GF-D8 (cell line): Measurements from ENCODE around the gene BABAM1.
"Not testable (repeated sequence)": the region's sequence is repeated elsewhere in the genome, so short reads cannot be mapped to it uniquely, and the experiment has no call there.

Experiments
- DNase-seq: peaks from one replicate; lab custom pipeline; 2025; lab: John Stamatoyannopoulos, UW

The BABAM1 gene

DNA sequence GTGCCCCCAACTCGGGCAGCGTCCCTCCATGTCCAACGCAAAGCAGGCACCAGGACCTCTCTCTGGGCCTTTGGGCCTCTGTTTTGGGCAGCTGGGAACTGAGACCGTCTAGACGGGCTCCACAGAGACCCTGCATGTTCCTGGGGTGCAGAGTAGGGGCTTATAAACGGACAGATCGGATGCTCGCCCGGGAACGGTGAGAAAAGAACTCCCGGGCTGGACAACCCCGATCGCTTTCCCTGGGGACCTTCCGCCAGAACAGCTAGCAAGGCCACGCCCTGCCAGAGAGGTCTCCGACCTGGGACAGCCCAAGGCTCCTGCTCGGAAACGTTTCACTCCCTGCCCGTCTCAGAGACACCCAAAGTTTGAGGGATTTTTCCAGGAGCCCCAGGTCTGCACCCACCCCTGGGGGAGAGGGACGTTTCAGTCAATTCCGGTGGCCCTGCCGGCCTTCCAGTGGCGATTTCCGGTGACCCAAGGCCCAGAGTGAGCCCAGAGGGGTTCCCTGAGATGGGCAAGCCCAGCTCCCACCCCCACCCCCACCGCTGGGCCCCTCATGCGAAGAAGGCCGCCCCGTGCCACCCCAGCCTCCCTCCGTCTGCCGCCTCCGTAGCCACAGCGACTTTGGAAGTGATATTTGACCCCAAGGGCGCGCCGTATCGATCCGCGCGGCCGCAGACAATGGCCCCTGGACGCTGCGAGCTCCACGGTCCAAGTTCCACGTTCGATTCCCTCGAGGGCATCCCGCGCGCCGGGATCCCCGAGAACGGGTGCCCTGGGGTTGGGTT, 23.2 kb upstream of the BABAM1 start:
- no peak for DNase-seq

DNA sequence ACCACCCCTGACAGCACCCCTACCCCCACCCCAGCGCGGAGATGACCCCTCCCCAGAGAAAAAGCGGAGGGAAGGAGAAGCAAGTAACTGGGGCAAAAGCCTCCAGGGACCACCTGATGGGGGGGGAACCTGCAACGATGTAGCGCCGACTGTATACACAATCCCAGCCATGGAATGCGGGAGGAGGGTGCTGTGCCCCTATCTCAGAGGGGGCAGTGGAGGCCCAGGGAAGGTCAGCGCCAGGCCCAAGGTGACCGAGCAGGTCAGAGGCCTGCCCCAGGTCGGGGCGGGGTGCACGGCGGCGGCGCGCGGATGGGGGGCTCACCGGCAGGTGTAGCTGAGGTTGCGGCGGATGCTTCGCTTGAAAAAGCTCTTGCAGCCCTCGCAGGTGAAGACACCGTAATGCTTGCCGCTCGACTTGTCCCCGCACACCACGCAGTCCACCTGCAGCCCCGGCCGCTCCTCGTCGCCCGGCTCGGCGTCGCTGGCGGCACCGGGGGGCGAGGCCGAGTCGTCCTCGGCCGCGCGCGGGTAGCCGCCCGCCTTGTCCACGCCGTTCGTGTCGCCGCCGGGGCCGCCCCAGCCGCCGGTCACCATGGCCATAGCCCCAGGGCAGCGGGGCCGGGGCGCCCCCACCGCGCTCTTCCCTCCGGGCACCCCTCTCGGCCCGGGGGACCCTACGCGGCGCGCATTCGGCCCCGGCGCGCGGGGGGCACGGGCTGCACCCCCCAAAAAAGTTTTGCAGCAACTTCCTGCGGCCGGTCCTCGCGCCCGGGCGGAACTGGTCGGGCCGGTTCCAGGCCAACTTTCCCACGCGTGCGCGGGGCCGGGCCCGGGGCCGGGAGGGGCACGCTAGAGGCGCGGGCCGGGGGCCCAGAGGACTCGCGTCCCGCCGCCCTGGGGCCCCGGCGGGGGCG, 22.4 kb upstream of the BABAM1 start:
- DNase-seq = no peak

DNA sequence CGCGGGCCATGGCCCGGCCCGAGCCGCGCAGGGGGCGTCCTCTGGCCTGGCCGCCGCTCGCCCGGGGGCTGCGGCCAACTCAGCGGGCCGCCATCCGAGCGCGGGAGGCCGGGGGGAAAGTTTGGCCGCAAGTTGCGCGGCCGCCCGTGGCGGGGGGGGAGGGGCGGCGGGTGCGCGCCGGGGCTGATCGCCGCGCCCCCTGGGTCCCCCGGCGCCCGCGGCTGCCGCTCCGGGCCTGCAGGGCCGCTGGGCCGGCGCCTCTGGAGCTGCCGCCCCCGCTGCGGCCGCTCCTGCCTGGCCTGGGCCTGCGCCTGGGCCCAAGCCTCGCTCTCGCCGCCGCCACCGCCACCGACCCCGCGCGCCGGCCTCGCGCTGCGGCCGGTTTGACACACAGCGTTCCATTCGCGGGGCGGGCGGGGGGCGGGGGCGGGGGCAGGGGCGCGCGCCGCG, 21.7 kb upstream of the BABAM1 start, which contains the start of gene NR2F6:
Gene NR2F6, minus strand, starts transcription at position 385 of the 450 bp plus-strand sequence. CDS start 699 bp downstream, outside the sequence.
- DNase-seq = no peak

DNA sequence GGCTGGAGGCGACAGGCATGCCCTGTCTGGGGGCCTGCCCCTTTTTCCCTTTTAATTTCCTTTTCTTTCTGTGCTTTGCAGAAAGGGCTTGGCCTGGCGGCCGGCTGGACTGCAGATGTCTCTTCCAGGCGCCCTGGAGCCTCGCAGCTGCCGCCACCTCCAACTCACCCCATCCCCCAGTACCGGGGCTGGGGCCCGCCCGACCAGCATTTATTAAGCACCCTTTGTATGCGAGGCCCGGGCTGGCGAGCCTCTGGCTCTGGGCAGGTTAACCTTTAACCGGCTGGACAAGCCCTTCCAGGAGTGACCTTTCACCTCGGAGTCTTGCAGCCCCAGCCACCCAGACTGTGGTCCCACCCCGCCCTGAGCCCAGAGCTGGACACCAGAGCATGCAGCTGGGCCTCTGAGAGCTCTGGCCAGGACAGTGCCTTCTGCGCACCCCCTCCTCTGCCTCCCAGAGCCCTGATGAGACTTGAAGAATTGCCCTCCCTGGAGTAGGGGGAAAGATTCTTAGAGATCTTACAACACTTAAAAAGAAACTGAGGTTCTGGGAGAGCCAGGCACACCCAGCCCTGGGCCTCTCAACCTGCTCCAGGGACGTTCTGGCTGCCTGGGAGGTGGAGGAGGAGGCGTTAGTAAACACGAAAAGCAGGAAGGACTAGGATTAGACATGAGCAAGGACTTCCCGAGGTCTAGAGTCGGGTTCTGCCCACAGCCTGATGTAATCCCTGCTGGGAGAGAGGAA, 20.4 kb upstream of the BABAM1 start:
- no peak for DNase-seq

DNA sequence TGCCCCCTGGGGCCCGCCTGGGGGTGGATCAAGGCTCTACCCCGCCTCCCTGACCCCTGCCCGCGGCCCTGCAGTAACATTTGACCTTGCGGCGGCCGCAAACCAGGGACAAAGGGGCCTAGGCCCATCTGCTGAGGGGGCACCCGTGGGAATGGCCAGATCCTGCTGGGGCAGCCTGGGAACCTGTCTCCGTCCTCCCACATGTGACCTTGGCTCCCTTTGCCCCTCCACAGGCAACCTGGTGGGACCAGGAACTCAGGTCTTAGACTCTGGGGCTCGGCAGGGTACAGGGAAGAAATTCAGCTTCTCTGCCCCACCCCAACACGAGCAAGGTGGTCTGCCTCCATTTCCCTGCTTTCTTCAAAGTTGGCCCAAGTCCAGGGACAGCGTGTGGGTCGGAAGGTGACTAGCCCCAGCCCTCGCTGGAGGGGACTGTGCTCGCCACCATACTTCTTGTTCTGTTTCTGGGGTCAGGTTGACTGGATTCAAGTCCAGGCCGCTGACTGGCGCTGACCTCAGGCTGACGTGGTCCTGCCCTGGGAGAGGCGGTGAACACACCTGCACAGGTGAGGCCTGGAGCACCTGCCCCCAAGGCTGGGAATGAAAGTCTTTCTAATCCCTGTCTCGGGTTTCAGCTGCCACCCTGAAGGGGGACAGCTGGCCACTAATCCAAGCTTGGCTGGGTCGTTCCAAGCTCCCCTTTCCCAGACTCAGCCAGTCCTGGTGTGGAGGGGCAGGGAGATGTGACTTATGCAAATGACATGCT, 19.0 kb upstream of the BABAM1 start:
- DNase-seq = no peak

DNA sequence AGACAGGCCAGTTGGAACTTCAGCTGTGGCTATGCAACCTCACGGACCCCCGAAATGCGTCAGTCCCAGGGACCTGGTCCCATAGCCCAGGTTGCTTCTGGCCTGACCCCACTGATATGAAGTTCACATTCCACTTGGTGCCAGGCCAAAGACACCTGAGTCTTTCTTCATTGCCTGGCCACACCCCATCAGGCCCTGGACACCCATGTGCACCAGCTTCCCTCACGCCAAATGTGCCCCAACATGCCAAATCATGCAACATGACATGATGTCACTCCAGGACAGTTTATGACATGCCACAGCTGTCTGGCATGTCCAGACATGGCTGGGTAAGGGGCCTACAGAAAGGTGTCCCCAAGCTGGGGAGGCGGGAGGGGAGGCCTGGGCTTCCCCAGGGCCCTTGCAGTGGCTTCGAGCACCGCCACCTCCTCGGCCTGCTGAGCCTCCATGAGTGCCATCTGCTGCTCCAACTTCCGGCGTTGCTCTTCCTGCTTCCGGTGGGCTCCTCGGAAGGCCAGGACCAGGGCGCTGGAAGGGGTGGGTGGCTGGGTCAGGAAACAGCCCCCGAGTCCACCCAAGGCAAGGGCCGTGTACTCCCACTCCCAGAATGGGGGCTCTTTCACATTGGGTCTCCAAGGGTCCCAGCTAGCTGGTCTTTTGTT, 17.2 kb upstream of the BABAM1 start:
- DNase-seq = no peak

DNA sequence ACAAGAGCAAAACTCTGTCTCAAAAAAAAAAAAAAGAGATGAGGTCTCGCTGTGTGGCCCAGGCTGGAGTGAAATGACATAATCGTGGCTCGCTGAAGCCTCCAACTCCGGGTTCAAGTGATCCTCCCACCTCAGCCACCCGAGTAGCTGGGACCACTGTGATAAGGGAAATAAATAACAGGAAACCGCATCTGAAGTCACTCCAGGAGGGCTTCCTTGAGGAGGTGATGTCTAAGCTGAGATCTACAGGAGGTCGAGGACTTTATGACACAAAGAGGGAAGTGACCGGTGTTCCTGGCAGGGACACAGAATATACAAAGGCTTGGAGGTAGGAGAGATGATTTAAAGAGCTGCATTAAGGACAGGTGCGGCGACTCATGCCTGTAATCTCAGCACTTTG, 12.6 kb upstream of the BABAM1 start:
- no peak for DNase-seq

DNA sequence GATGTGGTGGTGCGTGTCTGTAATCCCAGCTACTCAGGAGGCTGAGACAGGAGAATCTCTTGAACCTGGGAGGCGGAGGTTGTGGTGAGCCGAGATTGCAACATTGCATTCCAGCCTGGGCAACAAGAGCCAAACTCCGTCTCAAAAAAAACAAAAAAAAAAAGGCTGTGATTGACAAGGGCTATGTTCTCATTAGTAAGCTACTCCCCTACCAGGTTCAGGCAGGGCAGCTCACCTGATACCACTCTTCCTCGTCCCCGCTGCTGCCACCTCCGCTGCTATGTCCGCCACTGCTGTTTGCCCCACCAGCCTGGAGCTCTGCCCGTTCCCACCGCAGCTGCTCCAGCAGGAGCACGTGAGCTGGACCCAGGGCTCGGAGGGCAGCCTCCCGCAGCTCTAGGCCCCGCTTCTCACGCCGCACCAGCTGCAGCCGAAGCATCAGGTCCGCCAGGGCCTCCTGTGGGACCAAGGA, 12.1 kb upstream of the BABAM1 start:
- DNase-seq = no peak

DNA sequence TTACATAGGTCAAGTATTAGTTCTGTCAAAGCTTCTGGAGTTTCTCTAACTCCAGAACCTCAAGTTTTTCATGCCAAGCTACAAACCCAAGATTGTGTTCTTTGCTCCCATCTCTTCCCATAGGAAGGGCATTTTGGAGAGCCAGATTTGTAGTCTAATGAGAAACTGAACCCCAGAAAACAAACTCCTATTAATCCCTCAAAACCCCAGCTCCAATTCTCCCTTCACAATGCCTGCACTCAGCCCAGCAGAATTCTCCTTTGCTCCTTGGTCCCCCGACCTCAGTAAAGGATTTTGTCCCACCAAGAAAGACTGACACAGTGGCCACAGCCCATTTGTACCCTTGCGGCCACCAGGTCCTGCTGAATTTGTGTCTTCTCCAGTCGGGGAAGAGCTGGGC, 11.1 kb upstream of the BABAM1 start:
- DNase-seq = no peak

DNA sequence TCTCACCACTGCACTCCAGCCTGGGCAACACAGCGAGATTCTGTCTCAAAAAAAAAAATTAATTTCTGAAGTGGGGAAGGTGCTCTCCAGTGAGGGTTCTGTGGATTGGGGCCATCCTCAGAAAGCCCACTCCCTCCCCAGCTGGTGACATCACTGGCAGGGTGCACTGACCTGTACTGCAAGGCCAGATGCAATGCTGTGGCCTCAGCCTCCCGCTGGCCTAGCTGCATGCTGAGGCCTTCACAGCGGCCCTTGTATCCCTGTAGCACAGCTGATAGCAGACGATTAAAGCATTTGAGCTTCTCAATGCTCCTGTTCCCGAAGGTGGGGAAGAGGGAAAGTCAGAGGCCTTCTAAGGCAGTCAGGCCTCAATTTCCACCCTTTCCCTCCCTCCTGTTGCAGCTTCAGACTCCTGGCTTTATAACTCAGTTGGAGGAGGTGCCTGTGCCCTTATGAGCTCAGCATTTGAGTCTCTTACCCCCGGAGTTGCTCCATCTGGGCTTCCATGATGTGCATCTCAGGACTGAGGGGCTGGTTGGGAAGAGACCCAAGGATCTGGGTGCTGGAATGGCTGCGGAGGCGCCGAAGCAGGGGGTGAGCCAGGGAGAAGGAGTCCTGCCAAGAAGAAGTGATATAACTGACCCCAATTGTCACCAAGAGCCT, 8.0 kb upstream of the BABAM1 start:
- DNase-seq = no peak

DNA sequence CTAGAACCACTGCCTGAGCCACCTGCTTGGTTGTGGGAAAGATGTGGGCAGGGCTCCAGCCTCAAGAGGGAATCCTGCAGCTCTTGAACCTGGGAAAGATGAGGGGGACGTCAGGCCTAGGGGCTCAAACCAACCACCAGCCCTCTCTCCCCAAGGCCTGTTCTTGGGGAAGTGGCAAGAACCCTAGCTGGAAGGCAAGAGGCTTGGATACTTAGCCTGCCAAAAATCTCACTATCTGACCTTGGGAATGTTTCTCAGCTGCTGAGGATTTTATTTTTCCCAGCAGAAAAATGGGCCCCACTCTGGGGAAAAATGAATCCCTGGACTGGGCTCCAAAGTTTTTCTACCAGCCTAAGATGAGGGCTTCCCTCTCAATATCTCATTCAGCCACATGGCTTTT, 7.3 kb upstream of the BABAM1 start:
- DNase-seq = no peak

DNA sequence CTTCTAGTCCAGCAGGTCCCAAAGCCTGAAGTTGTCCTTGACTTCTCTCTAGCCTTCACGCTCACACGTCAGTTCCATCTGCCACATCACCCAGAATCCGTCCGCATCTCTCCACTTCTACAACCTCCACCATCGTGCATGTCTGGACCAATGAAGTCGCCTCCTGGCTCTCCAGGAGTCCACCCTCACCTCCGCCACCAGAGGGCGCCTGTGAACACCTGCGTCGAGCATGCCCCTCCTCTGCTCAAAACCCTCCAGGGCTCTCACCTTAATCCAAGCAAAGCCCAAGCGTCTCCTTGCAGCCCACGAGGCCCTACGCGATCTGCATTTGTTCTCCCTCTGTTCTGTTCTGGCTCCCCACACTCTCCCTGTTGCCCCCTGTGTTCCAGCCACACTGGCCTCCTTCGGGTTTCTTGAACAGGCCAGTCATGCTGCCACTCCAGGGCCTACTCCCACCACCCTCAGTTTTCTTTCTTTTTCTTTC, 6.4 kb upstream of the BABAM1 start:
- DNase-seq = peak; percentile 63

DNA sequence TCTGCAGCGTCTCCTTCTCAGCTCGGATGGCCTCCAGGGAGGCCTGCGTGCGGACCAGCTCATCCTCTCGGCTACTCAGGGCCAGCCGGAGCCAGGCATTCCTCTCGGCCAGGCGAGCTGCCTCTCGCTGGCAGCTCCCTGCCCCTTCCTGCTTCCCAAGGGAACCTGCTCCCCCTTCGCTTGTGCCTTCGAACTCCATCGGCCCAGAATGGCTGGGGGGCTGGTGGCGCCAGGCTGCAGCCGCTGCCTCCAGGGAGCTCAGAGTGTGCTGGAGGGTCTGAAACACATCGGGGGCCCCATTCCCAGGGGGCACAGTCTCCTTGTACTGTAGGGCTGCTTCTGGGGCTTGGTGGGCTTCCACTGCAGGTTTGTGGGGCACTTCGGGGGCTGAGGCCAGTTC, 4.7 kb upstream of the BABAM1 start:
- DNase-seq = no peak

DNA sequence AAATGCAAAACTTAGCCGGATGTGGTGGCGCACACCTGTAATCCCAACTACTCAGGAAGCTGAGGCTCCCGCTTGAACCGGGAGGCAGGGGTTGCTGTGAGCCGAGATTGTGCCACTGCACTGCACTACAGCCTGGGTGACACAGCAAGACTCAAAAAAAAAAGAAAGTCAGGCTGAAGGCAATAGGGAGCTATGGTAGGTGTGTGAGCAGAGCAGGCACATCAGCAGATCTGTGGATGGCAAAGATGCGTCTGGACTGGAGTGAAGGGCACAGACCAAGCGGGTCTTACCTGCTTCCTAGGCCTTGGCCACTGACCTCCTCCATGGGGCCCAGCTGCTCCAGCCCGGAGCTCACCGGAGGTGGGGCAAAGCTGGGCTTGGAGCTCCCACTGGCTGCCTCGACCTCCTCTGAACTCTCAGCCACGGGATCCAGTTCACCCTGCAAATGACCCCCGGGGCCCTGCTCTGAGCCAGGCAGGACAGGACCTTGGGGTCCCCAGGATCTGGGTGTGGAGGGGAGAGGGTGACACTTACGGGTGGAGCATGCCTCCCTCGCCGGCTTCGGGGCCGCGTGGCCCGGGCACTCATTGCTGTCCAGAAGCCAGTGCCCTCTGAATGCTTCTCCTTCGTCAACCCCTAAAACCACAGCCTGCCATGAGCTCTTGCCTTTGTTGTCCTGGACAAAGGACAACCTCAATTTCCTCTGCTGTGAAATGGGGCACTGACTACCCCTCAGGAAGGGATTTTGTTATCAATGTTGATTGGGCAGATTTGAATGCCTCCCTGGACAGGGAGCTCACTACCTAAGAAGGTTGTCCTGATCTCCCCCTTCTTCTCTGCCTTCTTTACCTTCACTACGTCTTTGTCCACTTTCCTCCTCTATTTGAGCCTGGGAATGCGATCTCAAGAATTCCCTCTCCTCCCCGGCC, 3.3 kb upstream of the BABAM1 start:
- DNase-seq = no peak

DNA sequence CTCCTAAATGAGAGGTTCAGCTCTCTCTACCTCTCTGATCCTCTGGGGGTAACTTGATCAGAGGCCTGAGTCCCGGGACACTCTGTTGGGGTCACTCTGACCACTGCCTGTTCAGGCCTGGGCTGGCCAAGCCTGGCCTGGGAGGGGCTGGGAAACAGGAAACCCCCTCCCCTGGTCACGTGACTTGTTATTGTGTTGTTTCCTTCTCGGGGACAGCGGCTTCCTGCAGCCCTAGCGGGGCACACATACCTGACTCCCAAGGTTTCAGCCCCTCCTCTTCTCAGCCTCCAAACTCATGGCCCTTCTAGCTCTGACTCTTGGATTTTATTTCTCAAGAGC, 2.6 kb upstream of the BABAM1 start, which contains the start of gene USHBP1:
Gene USHBP1, minus strand, starts transcription at position 105 of the 339 bp plus-strand sequence. CDS start 446 bp downstream, outside the sequence.
- DNase-seq = no peak

DNA sequence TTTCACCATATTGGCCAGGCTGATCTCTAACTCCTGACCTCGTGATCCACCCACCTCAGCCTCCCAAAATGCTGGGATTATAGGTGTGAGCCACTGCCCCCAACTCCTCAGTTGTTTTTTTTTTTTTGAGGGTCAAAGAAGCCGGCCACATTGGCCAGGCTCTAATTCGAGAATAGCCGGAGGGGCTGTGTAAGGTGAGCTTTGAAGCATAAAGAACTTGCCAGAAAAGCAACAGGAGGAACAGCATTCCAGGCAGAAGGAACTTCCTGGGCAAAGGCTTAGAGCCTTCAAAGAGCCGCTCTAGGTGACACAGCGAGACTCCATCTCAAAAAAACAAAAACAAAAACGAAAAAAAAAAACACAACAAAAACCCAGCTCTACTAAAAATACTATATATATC, 1.2 kb upstream of the BABAM1 start:
- no peak for DNase-seq

DNA sequence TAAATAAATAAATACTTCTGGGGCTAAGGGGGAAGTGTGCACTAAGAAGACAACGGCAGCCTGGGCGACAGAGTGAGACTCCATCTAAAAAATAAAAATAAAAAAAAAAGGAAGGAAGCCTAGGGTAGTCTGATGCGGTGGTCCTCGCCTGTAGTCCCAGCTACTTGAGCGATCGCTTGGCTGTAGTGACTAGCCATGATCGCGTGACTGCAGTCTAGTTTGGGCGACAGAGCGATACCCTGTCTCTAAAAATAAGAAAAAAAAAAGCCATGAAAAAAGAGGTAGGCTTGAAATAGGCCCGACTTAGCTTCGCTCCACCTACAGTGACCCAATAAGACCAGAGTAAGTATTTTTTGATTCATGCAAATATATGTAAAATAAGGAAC, 661 bp upstream of the BABAM1 start:
- no peak for DNase-seq

DNA sequence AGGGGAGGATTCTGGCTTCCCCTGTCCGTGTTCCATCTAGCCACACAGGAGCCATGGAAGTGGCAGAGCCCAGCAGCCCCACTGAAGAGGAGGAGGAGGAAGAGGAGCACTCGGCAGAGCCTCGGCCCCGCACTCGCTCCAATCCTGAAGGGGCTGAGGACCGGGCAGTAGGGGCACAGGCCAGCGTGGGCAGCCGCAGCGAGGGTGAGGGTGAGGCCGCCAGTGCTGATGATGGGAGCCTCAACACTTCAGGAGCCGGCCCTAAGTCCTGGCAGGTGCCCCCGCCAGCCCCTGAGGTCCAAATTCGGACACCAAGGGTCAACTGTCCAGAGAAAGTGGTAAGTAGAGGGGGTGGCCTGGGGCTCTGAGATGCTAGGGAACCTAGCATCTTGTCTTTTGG, 1.5 kb downstream of the BABAM1 start:
- no peak for DNase-seq

DNA sequence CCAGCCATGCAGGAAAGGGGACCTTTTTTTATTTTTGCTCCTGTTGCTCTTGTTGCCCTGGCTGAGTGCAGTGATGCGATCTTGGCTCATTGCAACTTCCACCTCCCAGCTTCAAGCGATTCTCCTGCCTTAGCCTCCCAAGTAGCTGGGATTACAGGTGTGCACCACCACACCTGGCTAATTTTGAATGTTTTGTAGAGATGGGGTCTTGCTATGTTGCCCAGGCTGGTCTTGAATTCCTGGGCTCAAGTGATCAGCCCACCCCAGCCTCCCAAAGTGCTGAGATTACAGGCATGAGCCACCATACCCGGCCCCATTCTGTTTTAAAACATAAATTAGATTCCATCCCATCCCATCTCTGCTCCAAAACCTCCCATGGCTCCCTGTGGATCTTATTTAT, 7.6 kb downstream of the BABAM1 start:
- DNase-seq = not testable (repeated sequence)
